HL-60 (cell line): ENCODE measurements around the gene RPS6KA4.
A peak's percentile ranks its signal among the peaks of the same experiment; 100 is the strongest.
"Not testable (repeated sequence)": the region's sequence is repeated elsewhere in the genome, so short reads cannot be mapped to it uniquely, and the experiment has no call there.

Experiments used
- DNase-seq, 2 experiments: peaks; one replicate each; pipeline ENCODE4 v3.0.0-alpha.2; 2010 to 2020; ENCODE audit warnings: low read depth in 1 of 2, low spot score in 1 of 2
- H3K27ac ChIP-seq: fragments of 250-450 bp; sonication (Bioruptor Pico); replicated peaks from 2 replicates; pipeline ENCODE4 v1.5.1; 2020; ENCODE audit warnings: mild to moderate bottlenecking, moderate library complexity
- H3K27me3 ChIP-seq: fragments of 250-450 bp; sonication (Bioruptor Pico); 2 replicates; pipeline ENCODE4 v1.5.1; 2021; ENCODE audit warnings: mild to moderate bottlenecking, moderate library complexity; ENCODE audit not compliant: insufficient read depth, poor library complexity, severe bottlenecking
- H3K4me3 ChIP-seq: replicated peaks from 2 replicates; pipeline ENCODE4 v1.5.1; 2011; ENCODE audit warnings: mild to moderate bottlenecking, control low read depth, low read length; ENCODE audit not compliant: insufficient read depth
- GABPA ChIP-seq: IDR thresholded peaks from 2 replicates; pipeline ENCODE4 v1.6.1; 2012; ENCODE audit warnings: low read depth
- POLR2AphosphoS5 ChIP-seq: IDR thresholded peaks from 2 replicates; pipeline ENCODE4 v1.6.1; 2012; ENCODE audit warnings: low read depth
- REST ChIP-seq: IDR thresholded peaks from 2 replicates; pipeline ENCODE4 v1.6.1; 2012; ENCODE audit warnings: low read depth; ENCODE audit not compliant: insufficient replicate concordance
- SPI1 ChIP-seq: IDR thresholded peaks from 2 replicates; pipeline ENCODE4 v1.6.1; 2012; ENCODE audit warnings: low read depth, mild to moderate bottlenecking, borderline replicate concordance
- TF ChIP-seq, protein P1 (sequence below): IDR thresholded peaks from one replicate; pipeline ENCODE4 v1.5.1; 2011; ENCODE audit warnings: low read length, control low read depth, inconsistent platforms; ENCODE audit not compliant: insufficient read depth

RPS6KA4 gene

DNA sequence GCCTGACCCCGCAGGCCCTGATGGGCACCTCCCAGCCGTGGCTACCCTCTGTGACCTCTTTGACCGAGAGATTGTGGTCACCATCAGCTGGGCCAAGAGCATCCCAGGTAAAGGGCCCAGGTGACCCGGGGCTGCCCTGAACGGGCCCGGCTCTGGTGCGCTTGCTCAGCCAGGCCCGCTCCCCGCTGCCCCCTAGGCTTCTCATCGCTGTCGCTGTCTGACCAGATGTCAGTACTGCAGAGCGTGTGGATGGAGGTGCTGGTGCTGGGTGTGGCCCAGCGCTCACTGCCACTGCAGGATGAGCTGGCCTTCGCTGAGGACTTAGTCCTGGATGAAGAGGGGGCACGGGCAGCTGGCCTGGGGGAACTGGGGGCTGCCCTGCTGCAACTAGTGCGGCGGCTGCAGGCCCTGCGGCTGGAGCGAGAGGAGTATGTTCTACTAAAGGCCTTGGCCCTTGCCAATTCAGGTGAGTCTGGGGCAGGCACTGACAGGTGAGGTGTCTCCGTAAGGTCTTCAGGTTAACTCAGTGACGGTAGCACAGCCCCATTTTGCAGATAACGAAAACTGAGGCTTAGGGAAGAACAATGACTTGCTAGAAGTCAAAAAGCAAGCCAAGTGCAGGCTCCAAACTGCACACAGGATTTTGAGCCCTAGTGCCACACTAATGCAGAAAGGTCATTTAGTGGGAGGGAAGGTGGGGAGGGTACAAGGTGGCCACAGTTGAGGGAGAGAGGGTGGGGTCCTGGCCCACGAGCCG is 44.0 kb upstream of the RPS6KA4 start:
- DNase-seq: no peak
- Histone ChIP-seq H3K27me3 (no peaks in the 10 kb centered on the region), H3K4me3 (no peak overlapping the region), H3K27ac (no peak overlapping the region)
- TF ChIP-seq, protein P1, sequence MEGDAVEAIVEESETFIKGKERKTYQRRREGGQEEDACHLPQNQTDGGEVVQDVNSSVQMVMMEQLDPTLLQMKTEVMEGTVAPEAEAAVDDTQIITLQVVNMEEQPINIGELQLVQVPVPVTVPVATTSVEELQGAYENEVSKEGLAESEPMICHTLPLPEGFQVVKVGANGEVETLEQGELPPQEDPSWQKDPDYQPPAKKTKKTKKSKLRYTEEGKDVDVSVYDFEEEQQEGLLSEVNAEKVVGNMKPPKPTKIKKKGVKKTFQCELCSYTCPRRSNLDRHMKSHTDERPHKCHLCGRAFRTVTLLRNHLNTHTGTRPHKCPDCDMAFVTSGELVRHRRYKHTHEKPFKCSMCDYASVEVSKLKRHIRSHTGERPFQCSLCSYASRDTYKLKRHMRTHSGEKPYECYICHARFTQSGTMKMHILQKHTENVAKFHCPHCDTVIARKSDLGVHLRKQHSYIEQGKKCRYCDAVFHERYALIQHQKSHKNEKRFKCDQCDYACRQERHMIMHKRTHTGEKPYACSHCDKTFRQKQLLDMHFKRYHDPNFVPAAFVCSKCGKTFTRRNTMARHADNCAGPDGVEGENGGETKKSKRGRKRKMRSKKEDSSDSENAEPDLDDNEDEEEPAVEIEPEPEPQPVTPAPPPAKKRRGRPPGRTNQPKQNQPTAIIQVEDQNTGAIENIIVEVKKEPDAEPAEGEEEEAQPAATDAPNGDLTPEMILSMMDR: no peak
- TF ChIP-seq SPI1: no peak
- no peak for TF ChIP-seq GABPA
- no peak for TF ChIP-seq REST
- no peak for TF ChIP-seq POLR2AphosphoS5

DNA sequence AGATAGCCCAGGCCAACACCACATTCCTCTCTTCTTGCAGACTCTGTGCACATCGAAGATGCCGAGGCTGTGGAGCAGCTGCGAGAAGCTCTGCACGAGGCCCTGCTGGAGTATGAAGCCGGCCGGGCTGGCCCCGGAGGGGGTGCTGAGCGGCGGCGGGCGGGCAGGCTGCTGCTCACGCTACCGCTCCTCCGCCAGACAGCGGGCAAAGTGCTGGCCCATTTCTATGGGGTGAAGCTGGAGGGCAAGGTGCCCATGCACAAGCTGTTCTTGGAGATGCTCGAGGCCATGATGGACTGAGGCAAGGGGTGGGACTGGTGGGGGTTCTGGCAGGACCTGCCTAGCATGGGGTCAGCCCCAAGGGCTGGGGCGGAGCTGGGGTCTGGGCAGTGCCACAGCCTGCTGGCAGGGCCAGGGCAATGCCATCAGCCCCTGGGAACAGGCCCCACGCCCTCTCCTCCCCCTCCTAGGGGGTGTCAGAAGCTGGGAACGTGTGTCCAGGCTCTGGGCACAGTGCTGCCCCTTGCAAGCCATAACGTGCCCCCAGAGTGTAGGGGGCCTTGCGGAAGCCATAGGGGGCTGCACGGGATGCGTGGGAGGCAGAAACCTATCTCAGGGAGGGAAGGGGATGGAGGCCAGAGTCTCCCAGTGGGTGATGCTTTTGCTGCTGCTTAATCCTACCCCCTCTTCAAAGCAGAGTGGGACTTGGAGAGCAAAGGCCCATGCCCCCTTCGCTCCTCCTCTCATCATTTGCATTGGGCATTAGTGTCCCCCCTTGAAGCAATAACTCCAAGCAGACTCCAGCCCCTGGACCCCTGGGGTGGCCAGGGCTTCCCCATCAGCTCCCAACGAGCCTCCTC is 43.1 kb upstream of the RPS6KA4 start:
- H3K27me3 ChIP-seq, DNase-seq: not testable (repeated sequence)
- H3K27ac ChIP-seq: peak overlapping the region; percentile 96
- peak overlapping the region; percentile 92 for H3K4me3 ChIP-seq

- peak overlapping the region; percentile 96 for H3K27ac ChIP-seq
- peak in 1 of 2 experiments; percentile 51 for DNase-seq
- peak overlapping the region; percentile 92 for H3K4me3 ChIP-seq
- no peaks in the 10 kb centered on the region for H3K27me3 ChIP-seq
- TF ChIP-seq REST: no peak
- no peak for TF ChIP-seq GABPA
- TF ChIP-seq POLR2AphosphoS5: no peak
- TF ChIP-seq SPI1: no peak
- TF ChIP-seq, protein P1: no peak
Measured at GRCh38 chr11:64316672-64317324, 42.2 kb upstream of the RPS6KA4 start.
